Caco-2 (cell line): ENCODE results near the gene VARS2. TPM values are rescaled to one million over a fixed set of nuclear protein-coding genes. Genes with fewer than 3 reads are reported as not detected.

Experiments used
- BruUV-seq: library from RNA; stranded (reverse); fragments of 400-500 nt; replicated peaks from 2 replicates; lab custom pipeline; 2021; lab: Mats Ljungman, UMichigan
- CTCF ChIA-PET: fragments of 300-600 bp; sonication (Branson Sonifier 250); formaldehyde crosslinking; loops from one replicate; lab custom pipeline; 2022; ENCODE audit warnings: antibody characterized with exemption; lab: Charles Lee
- POLR2A ChIA-PET: fragments of 300-600 bp; sonication (Branson Sonifier 250); formaldehyde crosslinking; loops from one replicate; lab custom pipeline; 2022; ENCODE audit warnings: antibody characterized with exemption; lab: Charles Lee
- DNase-seq, 2 experiments: peaks; one replicate each; pipeline versions ENCODE4 v3.0.0 to v3.0.0-alpha.2; 2020 to 2022
- H3K27me3 ChIP-seq: replicated peaks from 2 replicates; pipeline ENCODE4 v1.6.0; 2011; ENCODE audit warnings: low read length; ENCODE audit not compliant: control insufficient read depth, insufficient read depth
- H3K36me3 ChIP-seq: 2 replicates; pipeline ENCODE4 v1.5.1; 2011; ENCODE audit warnings: low read length; ENCODE audit not compliant: control insufficient read depth, insufficient read depth
- H3K4me1 ChIP-seq: fragments of 250-450 bp; sonication (Bioruptor Pico); 2 replicates; pipeline ENCODE4 v1.5.1; 2020; ENCODE audit warnings: mild to moderate bottlenecking
- H3K4me3 ChIP-seq: 2 replicates; pipeline ENCODE4 v1.5.1; 2011; ENCODE audit warnings: low read depth, mild to moderate bottlenecking, control low read depth, low read length
- H3K9me3 ChIP-seq: fragments of 250-450 bp; sonication (Bioruptor Pico); 2 replicates; pipeline ENCODE4 v1.5.1; 2020; ENCODE audit warnings: mild to moderate bottlenecking, moderate library complexity
- H3K27ac Mint-ChIP-seq: one replicate; pipeline ENCODE4 v1.8.0; 2022; ENCODE audit warnings: mixed read lengths; ENCODE audit not compliant: unreplicated experiment
- H3K27me3 Mint-ChIP-seq: one replicate; pipeline ENCODE4 v1.8.0; 2022; ENCODE audit warnings: mixed read lengths; ENCODE audit not compliant: insufficient read depth, unreplicated experiment
- H3K36me3 Mint-ChIP-seq: one replicate; pipeline ENCODE4 v1.8.0; 2022; ENCODE audit warnings: mild to moderate bottlenecking, mixed read lengths; ENCODE audit not compliant: insufficient read depth, unreplicated experiment
- H3K4me1 Mint-ChIP-seq: one replicate; pipeline ENCODE4 v1.8.0; 2022; ENCODE audit warnings: low read depth, mixed read lengths; ENCODE audit not compliant: unreplicated experiment
- H3K4me3 Mint-ChIP-seq: one replicate; pipeline ENCODE4 v1.8.0; 2022; ENCODE audit warnings: mild to moderate bottlenecking, moderate library complexity, mixed read lengths; ENCODE audit not compliant: unreplicated experiment
- H3K9me3 Mint-ChIP-seq: one replicate; pipeline ENCODE4 v1.8.0; 2022; ENCODE audit warnings: mixed read lengths; ENCODE audit not compliant: unreplicated experiment
- CTCF ChIP-seq, 2 experiments: fragments of 200-600 bp in 1 of 2; IDR thresholded peaks; 1 replicate in 1 of 2; 2 replicates in 1 of 2; pipeline versions ENCODE4 v1.5.1 to v1.8.0; 2011 to 2022; ENCODE audit warnings: antibody characterized with exemption in 1 of 2, control low read depth in 1 of 2, inconsistent platforms in 1 of 2, low read depth in 1 of 2, low read length in 1 of 2, mild to moderate bottlenecking in 1 of 2, moderate library complexity in 1 of 2; ENCODE audit not compliant: insufficient read depth in 1 of 2, severe bottlenecking in 1 of 2, unreplicated experiment in 1 of 2
- intact Hi-C: fragments of 100-400 bp; cut with micrococcal nuclease; formaldehyde crosslinking; loops from one replicate; pipeline ENCODE4 v1.10.0; 2022; ENCODE audit not compliant: unreplicated experiment
- total RNA-seq: library from RNA; stranded (reverse); gene quantifications from 2 replicates; pipeline ENCODE4 v1.2.3, GENCODE V29; 2022

The VARS2 gene
- total RNA-seq, 1 experiment from 2014 or later: 37.5 TPM

GRCh38 chr6:30890646-30891449 lies 23.2 kb upstream of the VARS2 start:
- BruUV-seq: no TSS peak
- peaks cover 8% of the 10 kb centered on the region for H3K36me3 ChIP-seq
- H3K27me3 Mint-ChIP-seq: no peaks in the 10 kb centered on the region
- H3K4me1 Mint-ChIP-seq: peaks cover 12% of the 10 kb centered on the region
- intact Hi-C loops: no loop called here
- no peaks in the 10 kb centered on the region for H3K9me3 ChIP-seq
- peaks cover 10% of the 10 kb centered on the region for H3K4me1 ChIP-seq
- peaks cover 28% of the 10 kb centered on the region for H3K36me3 Mint-ChIP-seq
- H3K4me3 ChIP-seq: no peak overlapping the region
- no peaks in the 10 kb centered on the region for H3K9me3 Mint-ChIP-seq
- no peak overlapping the region for H3K4me3 Mint-ChIP-seq
- TF ChIP-seq CTCF (IDR thresholded peaks at IDR 0.05; ENCODE audit: insufficient read depth in 1 of 2, low read depth in 1 of 2, low read length in 1 of 2, severe bottlenecking in 1 of 2, unreplicated experiment in 1 of 2): no peak
- DNase-seq: no peak
- no peaks in the 10 kb centered on the region for H3K27me3 ChIP-seq
- no peak overlapping the region for H3K27ac Mint-ChIP-seq
- ChIA-PET CTCF (no interaction called here), POLR2A (no interaction called here)

- CTCF ChIA-PET: no interaction called here
- peaks cover 5% of the 10 kb centered on the region for H3K4me1 ChIP-seq
- POLR2A ChIA-PET: no interaction called here
- H3K36me3 ChIP-seq: peaks cover 9% of the 10 kb centered on the region
- DNase-seq: no peak
- intact Hi-C loops: no loop called here
- Mint-ChIP-seq H3K4me3 (no peak overlapping the region), H3K27me3 (no peaks in the 10 kb centered on the region), H3K4me1 (peaks cover 6% of the 10 kb centered on the region), H3K9me3 (no peaks in the 10 kb centered on the region), H3K36me3 (peaks cover 32% of the 10 kb centered on the region), H3K27ac (no peak overlapping the region)
- no peaks in the 10 kb centered on the region for H3K27me3 ChIP-seq
- H3K9me3 ChIP-seq: no peaks in the 10 kb centered on the region
- no TSS peak for BruUV-seq
- no peak for TF ChIP-seq CTCF (IDR thresholded peaks at IDR 0.05; ENCODE audit: insufficient read depth in 1 of 2, low read depth in 1 of 2, low read length in 1 of 2, severe bottlenecking in 1 of 2, unreplicated experiment in 1 of 2)
- no peak overlapping the region for H3K4me3 ChIP-seq
Observed at GRCh38 chr6:30891450-30891723, 22.7 kb upstream of the VARS2 start.

GRCh38 chr6:30891816-30892538 lies 22.1 kb upstream of the VARS2 start:
- ChIA-PET CTCF (no interaction called here), POLR2A (no interaction called here)
- Histone ChIP-seq H3K4me1 (no peaks in the 10 kb centered on the region), H3K36me3 (peaks cover 10% of the 10 kb centered on the region), H3K4me3 (no peak overlapping the region), H3K9me3 (no peaks in the 10 kb centered on the region), H3K27me3 (no peaks in the 10 kb centered on the region)
- Mint-ChIP-seq H3K27ac (no peak overlapping the region), H3K36me3 (peaks cover 32% of the 10 kb centered on the region), H3K9me3 (no peaks in the 10 kb centered on the region), H3K4me1 (peaks cover under 1% of the 10 kb centered on the region), H3K27me3 (no peaks in the 10 kb centered on the region), H3K4me3 (no peak overlapping the region)
- no TSS peak for BruUV-seq
- DNase-seq: no peak
- intact Hi-C loops: no loop called here
- no peak for TF ChIP-seq CTCF (IDR thresholded peaks at IDR 0.05; ENCODE audit: insufficient read depth in 1 of 2, low read depth in 1 of 2, low read length in 1 of 2, severe bottlenecking in 1 of 2, unreplicated experiment in 1 of 2)
